HG03460 (cell line): ENCODE measurements around the gene JAKMIP2.
A peak's percentile ranks its signal among the peaks of the same experiment; 100 is the strongest.
"Not testable (repeated sequence)": the region's sequence is repeated elsewhere in the genome, so short reads cannot be mapped to it uniquely, and the experiment has no call there.

Experiments
- ATAC-seq: cut with Tn5 transposase; IDR thresholded peaks from one replicate; pipeline ENCODE4 v1.9.1; 2021; ENCODE audit not compliant: unreplicated experiment

JAKMIP2 gene

DNA sequence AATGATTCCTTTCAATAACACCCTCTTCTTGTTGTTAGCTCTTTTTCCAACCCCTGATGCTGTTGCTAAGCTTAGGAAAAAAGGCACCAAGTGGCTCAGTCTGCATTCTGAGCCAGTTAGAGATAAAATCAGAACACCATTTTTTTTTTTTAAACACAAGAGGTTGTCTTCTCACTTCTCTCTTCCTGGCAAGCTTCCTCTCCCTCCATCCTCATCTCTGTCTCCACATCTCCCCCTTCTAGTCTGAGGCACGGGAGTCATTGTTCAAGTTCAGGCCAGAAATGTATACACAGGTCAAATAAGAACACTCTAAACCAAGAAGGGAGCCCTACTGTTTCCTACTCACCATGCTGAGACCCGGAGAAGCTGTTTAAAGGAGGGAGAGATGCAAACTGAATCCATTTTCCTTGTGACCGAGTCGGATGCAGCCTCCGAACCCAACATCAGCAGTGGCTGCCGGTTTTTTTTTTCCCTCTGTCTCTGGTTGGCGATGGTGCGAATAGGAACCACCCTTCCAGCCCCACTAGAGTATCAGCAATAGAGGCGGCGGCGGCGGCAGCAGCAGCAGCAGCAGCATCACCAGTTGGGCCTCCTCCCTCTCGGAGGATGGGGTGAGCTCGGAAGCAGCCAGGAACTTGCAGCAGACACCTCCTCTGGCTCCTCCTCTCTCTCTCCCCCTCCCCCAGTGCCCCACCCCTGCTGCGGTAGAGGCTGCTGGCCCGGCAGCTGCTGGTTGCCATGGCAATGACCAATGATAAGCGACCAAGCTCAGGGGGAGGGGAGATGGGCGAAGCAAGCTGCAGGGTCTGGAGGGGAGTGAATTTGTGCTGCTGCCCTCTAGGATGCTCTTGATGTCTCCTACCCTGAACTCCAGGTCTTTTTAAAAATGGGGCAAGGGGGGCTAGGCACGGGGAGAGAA lies at the start of gene JAKMIP2:
TSS of gene JAKMIP2 (minus strand) at position 619 of the 919 bp plus-strand sequence. CDS start 110,922 bp downstream, outside the sequence.
- ATAC-seq = peak; percentile 81

GRCh38 chr5:147831465-147831864 lies 48.9 kb upstream of the JAKMIP2 start, which contains the start of gene SPINK1:
Gene SPINK1, minus strand, starts transcription at chr5:147831671. Its CDS starts 94 bp downstream, at chr5:147831577.
- ATAC-seq = no peak

DNA sequence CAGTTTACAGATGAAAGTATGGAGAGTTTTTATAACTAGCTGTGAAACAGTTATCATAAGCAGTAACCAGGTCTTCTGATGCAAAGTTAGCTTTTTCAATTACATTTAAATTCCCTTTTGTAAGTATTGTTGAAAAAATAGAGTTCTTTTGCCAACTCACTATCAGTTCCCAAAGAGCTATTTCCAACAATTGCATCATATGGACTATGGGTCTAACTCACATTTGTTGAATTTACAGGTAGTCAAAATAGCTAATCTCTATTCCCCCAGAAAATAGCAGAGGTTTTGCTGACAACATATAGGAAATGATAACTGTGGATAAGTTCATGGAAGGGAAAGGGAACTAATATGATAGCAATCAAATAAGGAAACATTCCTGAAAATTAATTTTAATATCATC lies 47.5 kb upstream of the JAKMIP2 start:
- ATAC-seq = no peak

GRCh38 chr5:147827017-147827416 lies 44.5 kb upstream of the JAKMIP2 start:
- not testable (repeated sequence) for ATAC-seq

- ATAC-seq = no peak
Observed at GRCh38 chr5:147826361-147826760, 43.8 kb upstream of the JAKMIP2 start.

GRCh38 chr5:147822686-147823491 lies 40.4 kb upstream of the JAKMIP2 start:
- ATAC-seq = peak; percentile 90

- not testable (repeated sequence) for ATAC-seq
Observed at GRCh38 chr5:147822222-147822621, 39.7 kb upstream of the JAKMIP2 start.

- ATAC-seq = no peak
Observed at GRCh38 chr5:147821766-147822165, 39.2 kb upstream of the JAKMIP2 start.

DNA sequence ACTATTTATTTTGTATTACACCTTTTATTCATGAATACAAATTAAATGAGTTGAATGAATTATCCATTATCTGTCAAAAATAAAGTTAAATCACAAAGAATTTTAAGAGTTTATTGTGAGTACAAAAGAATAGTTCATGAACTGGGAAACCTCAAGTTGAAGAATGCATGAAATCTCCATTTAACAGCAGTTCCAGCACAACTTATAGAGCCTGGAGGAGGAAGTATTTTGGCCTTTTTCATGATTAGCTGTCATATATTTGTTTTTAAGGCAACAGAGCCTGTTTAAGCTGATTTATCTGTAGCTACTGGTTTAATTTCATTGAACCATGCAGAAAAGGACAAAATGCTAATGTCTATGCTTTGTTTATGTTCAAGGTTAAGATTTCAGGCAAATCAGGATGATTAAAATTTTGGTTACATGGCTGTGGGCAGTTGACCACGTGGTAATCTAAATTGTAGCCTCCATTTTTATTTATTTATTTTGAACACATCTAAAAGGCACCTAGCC lies 36.8 kb upstream of the JAKMIP2 start:
- ATAC-seq = no peak

GRCh38 chr5:147818290-147818689 lies 35.8 kb upstream of the JAKMIP2 start:
- no peak for ATAC-seq

GRCh38 chr5:147813696-147814095 lies 31.2 kb upstream of the JAKMIP2 start:
- ATAC-seq = no peak

- no peak for ATAC-seq
Observed at GRCh38 chr5:147809830-147810666, 27.5 kb upstream of the JAKMIP2 start.

DNA sequence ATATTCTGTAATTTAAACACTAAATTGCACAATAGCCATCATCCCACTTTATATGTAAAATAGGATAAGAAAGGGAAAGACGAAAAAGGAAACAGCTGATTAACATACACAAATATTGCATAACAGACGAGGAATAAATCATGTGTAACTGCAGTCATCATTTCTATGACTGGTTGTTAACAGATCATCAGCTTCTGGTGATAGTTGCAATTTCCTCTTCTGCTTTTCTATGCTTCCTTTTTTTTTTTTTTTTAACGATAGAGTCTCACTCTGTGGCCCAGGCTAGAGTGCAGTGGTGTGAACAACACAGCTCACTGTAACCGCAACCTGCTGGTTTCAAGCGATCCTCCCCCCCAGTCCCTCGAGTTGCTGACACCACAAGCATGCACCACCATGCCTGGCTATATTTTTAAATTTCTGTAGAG lies 22.5 kb upstream of the JAKMIP2 start:
- peak; percentile 71 for ATAC-seq

- no peak for ATAC-seq
Observed at GRCh38 chr5:147804334-147804733, 21.8 kb upstream of the JAKMIP2 start.

GRCh38 chr5:147803926-147804325 lies 21.4 kb upstream of the JAKMIP2 start:
- ATAC-seq = no peak

DNA sequence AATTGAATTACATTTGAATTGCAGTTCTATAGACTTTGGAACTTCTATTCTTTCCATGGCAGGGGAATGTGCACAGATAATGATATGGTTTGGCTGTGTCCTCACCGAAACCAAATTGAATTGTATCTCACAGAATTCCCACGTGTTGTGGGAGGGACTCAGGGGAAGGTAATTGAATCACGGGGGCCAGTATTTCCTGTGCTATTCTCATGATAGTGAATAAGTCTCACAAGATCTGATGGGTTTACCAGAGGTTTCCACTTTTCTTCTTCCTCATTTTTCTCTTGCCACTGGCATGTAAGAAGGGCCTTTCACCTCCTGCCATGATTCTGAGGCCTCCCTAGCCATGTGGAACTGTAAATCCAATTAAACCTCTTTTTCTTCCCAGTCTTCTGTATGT lies 20.6 kb upstream of the JAKMIP2 start:
- ATAC-seq = not testable (repeated sequence)

GRCh38 chr5:147801461-147801860 lies 18.9 kb upstream of the JAKMIP2 start:
- no peak for ATAC-seq

- ATAC-seq = no peak
Observed at GRCh38 chr5:147800491-147800890, 18.0 kb upstream of the JAKMIP2 start.

- no peak for ATAC-seq
Observed at GRCh38 chr5:147796556-147797308, 14.2 kb upstream of the JAKMIP2 start.

DNA sequence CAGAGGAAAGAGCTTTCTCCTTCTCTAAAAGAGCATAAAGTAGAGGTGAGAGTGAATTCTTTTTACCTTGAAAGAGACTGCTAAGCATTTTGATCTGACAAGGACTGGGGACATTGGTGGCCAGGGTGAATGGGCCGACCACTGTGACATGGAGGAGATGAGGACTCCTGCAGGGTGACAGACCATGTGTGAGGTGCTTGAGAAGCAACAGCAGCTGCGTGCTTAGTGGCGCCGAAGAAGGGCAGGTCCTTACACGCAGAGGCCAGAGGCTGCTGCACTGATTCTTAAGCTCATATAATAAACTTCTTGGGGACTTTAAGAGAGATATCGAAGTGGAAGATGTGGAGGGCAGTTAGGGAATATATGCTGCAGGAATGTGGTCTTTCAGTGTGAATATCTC lies 8.7 kb upstream of the JAKMIP2 start:
- ATAC-seq = no peak
